HG02678 (cell line): ENCODE results near the gene CAMK1D.

ENCODE experiments used
- ATAC-seq: cut with Tn5 transposase; IDR thresholded peaks from one replicate; pipeline ENCODE4 v1.9.1; 2021; ENCODE audit warnings: mild to moderate bottlenecking, moderate library complexity; ENCODE audit not compliant: unreplicated experiment

The CAMK1D gene

DNA sequence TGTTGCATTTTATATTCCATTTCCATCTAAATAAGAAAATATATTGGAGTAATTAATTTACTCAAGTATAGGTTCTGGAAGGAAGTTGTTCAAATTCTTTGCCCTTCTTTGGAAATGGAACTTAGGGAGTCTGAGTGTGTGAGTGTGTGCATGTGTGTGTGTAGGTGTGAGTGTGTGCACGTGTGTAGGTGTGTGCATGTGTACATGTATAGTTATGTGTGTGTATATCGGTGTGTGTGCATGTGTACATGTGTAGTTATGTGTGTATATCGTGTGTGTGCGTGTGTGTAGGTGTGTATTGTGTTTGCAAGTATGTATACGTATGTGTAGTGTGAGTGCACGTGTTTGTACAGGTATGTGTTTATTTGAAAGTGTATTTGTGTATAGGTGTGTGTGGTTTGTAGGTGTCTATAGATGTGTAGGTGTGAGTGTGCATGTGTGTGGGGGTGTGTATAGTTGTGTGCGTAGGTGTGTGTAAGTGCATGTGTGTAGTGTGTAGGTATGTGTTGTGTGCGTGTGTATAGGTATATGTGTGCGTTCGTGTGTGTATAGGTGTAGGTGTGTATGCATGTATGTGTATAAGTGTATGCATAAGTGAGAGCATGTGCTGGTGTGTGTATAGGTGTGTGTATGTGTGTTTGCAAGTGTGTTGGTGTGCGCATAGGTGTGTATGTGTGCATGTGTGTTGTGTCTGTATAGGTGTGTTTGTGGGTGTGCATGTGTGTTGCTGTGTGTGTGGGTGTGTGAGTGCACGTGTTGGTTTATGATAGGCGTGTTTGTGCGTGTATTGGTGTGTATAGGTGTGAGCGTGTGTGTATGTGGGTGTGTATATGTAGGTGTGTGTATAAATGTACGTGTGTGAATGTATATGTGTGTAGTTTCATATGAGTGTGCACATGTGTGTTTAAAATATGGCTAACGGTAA, 266.2 kb downstream of the CAMK1D start:
- no peak for ATAC-seq

DNA sequence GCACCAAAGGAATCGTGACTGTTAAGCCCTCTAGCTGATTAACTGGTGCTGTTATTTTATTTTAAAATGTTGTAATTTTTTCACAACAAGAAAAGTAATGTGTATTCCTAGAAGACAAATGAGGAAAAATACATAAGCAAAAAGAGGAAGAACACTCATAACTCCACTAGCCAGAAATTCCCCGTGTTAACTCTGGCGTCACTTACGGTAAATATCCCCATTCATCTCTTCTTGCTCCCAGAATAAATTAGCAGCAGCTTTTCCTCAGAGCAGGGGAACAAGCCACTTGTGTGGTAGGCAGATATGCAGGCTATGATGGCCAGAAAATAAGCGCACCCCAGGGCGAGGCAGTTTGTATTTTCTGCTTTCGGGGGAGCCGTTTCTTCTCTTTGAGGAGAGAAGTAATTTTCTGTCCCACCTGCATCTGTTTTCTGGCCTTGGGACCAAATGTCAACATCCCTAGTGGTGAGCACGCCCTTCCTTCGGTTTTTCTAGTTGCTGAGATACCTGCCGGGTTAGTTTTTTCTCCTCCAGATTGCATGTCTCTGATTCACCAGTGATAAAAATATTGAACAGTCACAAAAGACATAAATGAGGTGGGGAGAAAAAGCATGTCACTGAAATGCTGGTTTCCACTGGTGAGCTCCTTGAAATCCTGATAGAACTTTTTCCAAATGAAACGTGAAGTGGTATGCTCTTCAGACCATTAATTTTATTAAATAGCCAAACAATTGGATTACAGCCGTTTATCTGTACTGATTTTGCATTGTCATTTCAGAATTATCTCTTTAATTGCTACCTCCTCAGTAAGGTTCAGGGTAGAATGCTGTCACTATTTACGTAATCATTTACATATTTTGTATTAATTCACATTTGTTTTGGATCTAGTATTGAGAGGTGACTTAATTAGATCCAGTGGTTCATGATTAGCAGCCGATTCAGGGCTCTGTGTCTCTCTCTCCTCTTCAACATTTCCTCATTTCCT, 268.1 kb downstream of the CAMK1D start:
- ATAC-seq = no peak

DNA sequence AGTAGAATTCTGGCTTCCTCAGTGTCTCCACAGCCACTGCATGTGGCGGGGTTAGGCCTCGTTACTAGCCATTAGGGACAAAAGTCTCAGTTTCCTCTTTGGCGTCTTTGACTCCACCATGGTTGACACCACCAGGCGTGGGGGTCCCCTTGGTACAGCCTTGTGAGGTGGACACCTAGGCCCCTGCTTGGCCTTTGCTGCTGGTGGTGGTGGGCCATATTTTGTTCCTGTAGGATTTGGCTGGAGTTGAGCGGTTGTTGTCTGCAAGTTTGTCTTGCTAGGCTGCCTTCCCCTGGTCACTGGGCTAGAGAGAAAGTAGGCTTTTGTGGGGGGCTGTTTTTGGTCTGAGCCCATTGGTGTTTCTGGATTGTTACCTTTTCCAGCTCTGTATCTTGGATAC, 272.7 kb downstream of the CAMK1D start:
- ATAC-seq = no peak

DNA sequence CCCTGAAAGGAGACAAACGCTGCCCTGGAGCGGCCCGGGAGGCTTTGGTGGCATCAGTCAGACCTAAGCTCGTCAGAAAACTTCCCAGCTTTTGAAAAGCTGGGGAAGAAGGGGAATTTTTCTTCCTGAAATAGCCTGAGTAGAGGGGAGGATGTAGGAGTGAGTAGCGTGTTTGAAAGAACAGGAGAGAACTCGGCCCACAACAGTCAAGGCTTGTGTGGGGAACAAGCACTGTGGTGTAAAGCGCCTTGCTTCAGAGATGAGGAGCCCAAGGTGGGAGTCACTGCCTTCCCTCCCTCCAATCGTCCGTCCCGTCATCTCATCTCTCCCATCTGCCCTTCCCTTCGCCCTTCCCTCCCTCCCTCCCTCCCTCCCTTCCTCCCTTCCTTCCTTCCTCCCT, 273.3 kb downstream of the CAMK1D start:
- no peak for ATAC-seq

DNA sequence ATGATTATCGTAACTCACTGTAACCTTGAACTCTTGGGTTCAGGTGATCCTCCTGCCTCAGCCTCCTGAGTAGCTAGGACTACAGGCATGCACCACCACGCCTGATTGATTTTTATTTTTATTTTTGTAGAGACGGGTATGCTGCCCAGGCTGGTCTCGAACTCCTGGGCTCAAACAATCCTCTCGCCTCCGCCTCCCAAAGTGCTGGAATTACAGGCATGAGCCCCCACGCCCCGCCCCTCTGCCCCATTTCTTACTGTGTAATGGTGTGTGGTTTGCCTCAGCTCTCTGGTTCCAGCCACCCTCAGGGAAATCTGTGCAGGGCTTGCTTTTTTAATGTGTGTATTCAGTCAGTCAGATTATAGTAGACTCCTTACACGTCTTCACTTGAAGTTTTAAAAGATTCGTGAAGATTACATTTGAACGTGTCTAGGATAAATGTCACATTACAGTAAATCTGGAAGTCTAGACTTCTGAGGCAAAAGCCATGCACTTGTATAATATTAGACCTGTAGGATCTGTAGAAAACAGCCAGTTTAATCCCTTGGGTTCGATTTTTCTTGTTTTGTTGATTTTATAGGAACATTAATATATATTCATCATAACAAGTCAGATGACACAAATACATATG, 276.2 kb downstream of the CAMK1D start:
- ATAC-seq = no peak

DNA sequence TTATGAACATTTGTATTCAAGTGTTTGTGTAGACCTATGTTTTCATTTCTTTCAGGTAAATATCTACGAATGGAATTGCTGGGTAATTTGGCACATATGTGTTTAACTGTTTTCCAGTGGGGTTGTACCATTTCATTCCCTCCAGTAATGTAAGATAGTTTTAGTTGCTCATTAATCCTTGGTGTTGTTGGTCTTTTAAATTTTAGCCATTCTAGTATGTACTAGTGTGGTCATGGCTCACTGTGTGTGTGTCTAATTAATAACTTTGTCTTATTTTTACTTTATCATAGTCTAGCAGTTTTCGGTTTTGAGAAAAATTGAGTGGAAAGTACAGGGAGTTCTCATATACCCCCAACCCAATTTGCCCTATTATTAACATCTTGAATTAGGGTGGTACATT, 278.8 kb downstream of the CAMK1D start:
- ATAC-seq = no peak

DNA sequence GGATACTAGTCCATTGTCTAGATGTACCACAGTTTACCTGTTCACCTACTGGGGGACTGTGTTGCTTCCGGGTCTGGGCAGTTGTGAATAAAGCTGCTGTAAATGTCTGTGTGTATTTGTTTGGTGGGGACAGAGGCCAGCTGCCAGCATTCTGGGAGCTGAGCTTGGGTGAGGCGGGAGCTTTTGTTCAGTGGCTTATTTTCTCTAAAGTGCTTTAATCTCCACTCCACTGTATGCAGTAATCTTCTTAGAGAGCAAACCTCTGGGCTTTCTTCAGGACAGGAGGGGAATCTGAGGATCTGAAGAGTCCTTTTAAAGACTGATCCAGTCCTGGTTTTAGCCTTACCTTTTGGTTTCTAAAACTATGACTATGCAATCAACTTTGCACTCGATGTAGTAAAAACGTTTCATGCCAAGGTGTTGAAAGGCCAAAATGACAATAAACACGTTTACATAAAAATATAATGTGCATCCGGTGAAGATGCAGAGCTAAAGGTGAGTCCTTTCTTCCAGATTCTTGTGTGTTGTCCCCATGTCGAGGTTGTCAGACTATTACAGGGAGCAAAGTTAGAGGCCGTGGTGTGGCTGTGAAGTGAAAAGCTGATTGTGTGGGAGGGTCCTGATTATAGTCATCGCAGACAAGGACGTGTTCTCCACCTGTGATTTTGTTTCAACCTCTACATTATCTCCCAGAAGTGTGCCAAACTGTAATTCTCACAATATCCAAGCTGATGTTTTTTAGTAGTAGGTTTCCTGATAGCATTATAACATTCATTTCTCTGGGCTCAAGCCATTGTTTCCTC, 279.8 kb downstream of the CAMK1D start:
- ATAC-seq = no peak

DNA sequence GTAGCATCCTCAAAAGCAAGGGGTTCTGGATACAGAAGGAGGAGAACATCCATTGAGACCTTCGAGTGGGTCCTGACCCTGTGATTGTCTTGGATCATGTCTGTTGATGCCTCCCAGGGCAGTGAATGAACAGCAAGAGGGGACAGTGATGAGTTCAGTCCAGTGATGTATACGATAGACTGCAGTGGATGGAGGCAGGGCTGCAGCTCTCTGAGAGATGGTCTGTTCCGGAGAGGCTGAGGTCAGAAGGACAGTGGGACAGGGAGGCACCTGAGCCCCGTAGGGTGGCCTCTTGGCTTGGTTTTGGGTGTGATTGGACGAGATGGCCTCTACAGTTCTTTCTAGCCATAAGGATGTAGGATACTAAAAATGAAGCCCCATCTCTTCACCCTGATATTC, 280.4 kb downstream of the CAMK1D start:
- no peak for ATAC-seq

DNA sequence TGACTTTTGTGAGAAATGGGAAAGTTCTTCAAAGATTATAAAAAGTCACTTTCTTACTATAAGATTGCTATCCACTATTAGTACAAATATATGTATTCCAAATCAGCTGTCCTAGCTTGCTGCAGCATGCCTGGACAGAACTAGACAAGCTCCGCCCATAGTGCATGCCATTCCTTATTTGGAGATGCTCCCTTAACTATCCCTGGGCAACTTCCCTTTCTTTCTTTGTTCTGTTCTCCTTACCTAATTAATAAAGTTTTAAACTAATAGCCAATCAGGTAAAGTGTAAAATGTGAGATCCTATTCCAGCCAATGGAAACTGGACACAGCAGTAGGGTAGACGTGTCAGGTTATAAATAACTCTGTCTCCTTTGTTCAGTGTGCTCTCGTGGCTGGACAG, 281.9 kb downstream of the CAMK1D start:
- no peak for ATAC-seq

DNA sequence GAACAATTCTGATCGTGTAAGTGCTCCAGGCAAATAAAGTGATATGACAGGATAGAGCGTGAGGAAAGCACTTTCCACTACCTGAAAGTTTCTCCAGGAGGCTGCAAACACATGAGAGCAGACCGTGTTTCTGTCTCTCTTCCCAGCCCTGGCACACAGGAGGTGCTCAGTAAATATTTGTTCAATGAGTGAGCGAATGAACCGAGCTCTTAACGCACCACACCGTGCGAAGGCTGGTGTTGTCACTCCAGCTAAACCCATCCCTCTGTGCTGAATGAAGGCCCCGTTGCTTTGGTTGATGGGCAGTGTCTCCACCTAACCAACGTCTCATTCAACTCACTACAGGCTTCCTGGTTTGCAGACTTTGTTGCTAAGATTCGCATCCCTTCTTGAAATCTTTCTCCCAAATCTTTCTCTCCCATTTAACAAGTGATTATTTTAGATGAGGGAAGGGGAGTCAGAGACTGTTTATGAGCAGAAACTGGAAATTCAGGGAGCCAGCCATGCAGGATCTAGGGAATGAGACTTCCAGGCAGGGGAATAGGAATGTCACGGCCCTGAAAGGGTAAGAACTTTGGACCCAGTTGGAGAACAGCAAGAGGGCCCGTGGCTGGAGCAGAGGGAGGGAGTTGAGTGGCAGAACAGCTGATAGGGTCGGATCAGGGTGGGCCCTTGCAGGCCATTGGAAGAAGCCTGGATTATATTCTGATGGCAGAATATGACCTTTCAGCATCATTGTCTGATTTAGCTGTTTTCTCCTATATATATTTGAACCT, 282.6 kb downstream of the CAMK1D start:
- no peak for ATAC-seq

DNA sequence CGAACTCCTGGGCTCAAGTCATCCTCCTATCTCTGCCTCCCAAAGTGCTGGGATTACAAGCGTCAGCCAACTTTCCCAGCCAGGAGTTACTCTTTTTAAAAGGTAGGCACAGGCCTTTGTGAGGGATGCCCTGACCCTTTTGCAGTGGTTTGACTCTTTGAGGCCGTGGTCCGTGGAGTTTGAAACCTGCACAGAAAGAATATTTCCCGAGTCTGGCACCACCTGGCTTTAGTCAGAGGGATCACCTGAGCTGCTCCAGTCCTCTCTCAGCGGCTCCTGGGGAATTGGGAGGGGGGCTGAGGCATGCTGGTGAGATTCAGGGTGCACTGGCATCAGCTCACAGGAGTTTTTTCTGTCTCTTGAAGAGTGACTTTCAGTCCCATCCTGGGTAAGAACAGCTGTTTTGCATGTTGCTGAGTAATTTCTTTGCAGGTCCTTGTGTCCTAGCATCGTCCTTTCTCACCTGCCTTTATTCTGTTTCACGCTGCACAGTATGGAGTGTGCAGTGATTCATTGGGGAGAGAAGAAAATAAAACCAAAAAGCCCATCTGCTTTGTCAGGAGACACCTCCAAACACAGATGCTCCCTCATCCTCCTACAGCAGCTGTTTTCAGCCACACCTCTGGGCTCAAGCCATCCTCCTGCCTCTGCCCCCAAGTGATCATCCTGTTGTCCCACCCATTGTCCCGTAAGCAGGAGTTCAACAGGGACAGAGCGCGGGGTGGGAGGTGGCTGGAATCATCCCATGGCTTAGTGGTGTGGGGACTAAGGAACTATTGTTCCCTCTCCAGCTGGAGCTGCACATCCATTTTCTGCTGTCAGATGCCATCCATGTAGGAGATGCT, 284.7 kb downstream of the CAMK1D start:
- ATAC-seq = peak; percentile 35

DNA sequence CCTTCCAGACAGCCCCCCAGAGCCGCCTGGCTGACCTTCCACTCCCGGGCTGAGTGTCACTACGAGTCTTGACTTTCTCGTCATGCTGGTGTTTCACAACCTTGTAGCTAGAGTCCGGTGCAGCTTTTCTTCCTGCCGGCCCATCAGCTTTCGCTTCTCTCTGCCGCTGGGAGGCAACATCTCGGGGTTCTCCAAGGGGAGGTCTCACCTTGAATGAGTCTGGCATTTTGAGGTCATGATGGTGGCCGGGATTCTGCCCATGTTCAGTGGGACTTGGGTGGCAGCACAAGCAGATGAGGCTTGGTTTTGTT, 285.2 kb downstream of the CAMK1D start:
- ATAC-seq = peak; percentile 15

DNA sequence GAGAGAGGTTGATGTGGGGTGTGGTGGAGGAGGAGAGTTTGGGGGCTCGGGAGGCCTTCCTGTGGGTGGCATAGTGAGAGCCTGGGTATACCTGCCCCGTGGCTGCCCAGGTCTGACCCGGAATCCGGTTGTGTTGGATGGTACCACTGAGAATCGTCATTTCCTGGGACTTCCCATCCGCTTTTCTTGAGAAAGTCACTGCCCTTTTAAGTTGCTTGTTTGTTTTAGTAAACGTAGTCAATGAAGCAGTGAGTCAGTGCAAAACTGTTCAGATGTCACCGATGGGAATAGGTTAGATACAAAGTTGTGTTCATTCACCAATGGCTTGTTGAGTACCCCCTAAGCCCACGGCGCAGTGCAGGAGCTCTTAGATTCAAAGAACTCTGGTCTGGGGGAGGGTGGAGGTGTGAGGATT, 285.8 kb downstream of the CAMK1D start:
- no peak for ATAC-seq

DNA sequence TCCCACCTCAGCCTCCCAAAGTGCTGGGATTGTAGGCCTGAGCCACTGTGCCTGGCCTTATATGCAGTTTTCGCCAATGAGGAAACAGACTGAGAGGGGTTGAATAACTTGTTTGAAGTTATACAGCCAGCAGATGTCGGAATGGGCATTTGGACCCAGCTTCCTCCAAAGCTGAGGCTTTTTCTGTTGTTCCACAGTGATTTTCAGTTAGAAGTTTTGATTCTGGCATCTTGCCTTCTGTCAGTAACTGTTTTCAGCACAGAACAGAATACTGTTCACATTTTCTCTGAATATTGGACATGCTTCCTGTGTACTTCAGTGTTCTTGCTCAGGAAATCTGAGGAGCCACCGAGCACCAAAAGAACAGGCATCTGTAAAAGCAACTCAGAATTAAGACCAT, 287.2 kb downstream of the CAMK1D start:
- ATAC-seq = no peak

DNA sequence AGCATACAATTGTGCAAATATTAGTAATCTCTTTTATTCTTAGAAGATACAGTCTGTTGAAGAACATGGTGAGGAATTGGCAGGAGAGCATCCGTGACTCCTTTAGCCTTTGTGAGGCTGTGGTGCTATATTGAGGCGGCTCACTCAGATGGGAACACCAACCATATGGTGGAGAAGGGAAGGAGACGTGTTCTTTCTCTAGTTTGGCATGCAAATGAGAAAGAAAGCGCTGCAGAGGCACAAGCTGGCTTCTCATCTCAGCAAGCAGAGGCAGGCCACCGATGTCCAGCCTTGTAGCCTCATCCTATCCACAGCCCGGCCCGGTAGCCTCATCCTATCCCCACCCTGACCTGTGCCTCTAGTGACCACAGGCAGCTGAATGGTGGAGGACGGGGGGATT, 288.3 kb downstream of the CAMK1D start:
- ATAC-seq = no peak

DNA sequence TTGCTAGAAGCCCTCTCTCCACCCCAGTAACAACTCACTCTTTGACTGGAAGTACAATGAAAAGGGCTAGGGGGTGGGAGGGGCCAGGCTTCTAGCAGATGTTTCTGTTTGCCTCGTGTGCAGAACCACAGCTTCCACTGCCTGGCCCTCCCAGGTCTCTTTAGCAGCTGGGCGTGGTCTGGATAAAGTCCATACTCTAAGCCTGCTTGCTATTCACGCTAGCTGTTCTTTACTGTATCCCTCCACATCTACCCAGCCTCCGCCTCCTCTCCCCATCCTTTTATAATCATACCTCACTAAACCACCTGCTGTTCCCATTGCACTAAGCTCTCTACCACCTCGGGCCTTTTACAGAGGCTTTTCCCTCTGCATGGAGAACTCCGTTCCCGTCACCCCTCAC, 288.8 kb downstream of the CAMK1D start:
- peak; percentile 44 for ATAC-seq

DNA sequence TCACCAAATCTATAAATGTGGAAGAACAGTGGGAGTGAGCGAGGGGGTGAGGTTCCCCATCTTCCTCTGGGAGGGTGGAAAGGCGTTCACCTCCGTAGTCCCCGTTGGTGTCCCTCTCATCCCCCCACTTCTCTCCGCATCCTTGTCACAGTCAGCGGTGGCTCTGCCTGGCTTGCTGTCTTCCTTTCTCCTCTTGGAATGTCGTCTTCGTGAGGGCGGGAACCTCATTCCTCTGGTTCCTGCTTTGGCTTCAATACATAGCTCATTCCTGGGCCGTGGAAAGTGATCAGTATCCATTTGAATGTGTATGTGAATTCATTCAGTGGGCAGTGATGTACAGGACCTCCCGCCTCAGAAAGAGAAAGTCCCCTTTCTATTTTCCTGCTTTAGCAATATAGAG, 289.4 kb downstream of the CAMK1D start:
- no peak for ATAC-seq

DNA sequence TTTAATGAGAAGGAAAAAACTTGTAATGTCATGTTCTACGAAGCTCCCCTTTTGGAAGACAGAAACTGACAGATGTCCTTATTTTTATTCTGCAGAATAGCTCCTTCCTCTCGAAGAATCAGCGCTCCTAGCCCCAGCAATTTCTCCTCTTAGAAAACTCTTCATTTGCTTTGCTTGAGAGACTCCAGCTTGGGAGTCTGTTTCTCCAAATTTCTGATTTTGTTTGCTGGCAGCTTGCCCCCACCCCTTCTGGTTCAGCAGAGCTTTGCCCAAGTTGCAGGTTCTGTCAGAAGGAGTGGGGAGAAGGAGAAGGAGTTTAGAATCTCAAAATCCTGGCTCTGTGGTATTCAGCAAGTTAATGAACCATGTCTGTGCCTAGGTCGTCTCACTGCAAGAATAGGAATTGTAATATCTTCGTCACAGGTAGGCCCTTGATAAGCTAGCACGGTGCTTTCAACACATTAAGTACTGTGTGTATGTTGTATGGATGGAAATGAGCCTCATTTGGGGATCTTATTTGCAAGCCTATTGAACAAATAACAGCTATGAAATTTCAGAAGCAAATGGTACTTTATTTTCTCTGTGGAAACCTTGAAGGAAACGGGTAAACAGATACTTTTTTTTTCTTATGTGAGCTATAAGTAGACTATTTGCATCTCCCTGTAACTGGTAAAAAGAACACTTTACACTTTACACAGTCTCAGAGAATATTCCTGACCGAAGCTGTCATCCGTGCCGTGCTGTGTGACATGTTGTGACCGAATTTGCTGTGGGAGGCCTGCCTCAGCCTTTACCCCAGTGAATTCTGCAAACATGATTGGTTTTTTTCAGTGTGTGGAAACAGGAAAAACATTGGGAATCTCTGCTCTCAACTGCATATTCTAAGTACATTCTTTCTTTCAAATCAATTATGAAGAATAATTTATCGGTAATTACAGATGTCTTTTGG, 290.9 kb downstream of the CAMK1D start:
- no peak for ATAC-seq
